Activated naive CD4-positive, alpha-beta T cell treated with anti-CD3 and anti-CD28 coated beads for 36 hours (primary cell): ENCODE results near the gene NOXO1. TPM values are rescaled to one million over a fixed set of nuclear protein-coding genes. Genes with fewer than 3 reads are reported as not detected.

Experiments
- CTCF ChIA-PET: fragments of 350-600 bp; sonication (Branson Sonifier 250); formaldehyde crosslinking; loops from one replicate; lab custom pipeline; 2021; ENCODE audit warnings: antibody characterized with exemption; lab: Charles Lee
- DNase-seq: peaks from one replicate; pipeline ENCODE4 v3.0.0-alpha.2; 2020
- H3K27ac Mint-ChIP-seq: one replicate; pipeline ENCODE4 v1.8.0; 2021; ENCODE audit warnings: mild to moderate bottlenecking, mixed read lengths
- H3K27me3 Mint-ChIP-seq: one replicate; pipeline ENCODE4 v1.8.0; 2021; ENCODE audit warnings: low read depth, mixed read lengths
- H3K36me3 Mint-ChIP-seq: one replicate; pipeline ENCODE4 v1.8.0; 2021; ENCODE audit warnings: low read depth, mixed read lengths
- H3K4me1 Mint-ChIP-seq: one replicate; pipeline ENCODE4 v1.8.0; 2021; ENCODE audit warnings: low read depth, mixed read lengths
- H3K4me3 Mint-ChIP-seq: one replicate; pipeline ENCODE4 v1.8.0; 2021; ENCODE audit warnings: mild to moderate bottlenecking, moderate library complexity, mixed read lengths
- H3K9me3 Mint-ChIP-seq: one replicate; pipeline ENCODE4 v1.8.0; 2021; ENCODE audit warnings: mixed read lengths
- intact Hi-C: fragments of 100-400 bp; cut with micrococcal nuclease; formaldehyde crosslinking; loops from one replicate; pipeline ENCODE4 v1.15.1; 2023
- total RNA-seq, 2 experiments: library from RNA; stranded (reverse); gene quantifications; one replicate each; pipeline ENCODE4 v1.2.3, GENCODE V29; 2021

Gene NOXO1
- total RNA-seq, 2 experiments from 2014 or later: not detected

DNA sequence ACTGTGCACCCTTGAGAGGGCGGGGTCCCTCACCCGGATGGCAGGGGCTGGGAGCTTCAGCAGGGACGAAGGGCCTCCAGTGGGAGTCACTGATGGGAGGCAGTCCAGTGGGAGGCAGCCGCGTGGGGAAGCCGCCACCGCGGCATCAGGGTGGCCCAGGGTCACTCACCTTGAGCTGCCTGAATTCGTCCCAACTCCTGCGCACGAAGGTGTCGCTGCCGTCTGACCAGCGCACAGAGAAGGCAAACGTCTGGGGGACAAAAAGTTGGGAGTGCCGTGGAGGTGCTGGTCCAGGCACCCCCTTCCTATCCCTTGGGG lies 540 bp downstream of the NOXO1 start:
- H3K36me3 Mint-ChIP-seq: peaks cover 16% of the 10 kb centered on the region

DNA sequence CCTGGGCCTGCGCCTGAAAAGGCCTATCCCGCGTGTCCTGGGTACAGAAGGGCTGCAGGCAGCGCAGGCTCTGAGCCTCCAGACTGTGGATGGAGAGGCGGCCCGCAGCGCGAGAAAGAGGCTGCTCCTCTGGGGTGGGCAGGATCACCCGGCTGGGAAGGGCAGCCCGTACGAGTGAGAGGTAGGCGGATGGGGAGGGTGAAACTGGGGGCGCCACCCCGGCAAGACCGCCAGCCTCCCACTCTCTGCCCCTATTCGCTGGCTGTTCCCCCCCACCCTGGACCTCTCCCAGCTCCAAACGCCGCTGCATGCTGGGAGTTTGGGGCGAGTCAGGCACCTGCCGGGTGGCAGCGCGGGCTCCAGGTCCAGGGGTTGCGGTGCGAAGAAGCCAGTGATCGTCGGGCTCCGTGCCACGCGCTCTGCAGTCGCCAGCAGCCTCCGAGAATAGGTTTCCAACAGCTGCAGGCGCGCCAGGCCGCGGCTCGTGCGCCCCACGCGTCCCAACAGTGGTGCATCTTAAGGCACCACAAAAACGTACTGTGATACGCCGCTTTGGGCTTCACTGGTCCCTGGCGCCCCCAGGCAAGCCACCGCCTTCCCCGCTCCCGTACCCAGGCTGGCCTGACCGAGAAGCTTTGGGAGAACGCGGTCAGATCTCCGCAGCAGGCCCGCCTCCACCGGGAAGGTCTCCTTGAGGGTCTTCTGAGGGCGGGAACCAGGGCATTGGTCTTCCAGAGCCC lies 1.1 kb downstream of the NOXO1 start:
- H3K27ac Mint-ChIP-seq: no peak overlapping the region
- H3K4me3 Mint-ChIP-seq: no peak overlapping the region
- no peaks in the 10 kb centered on the region for H3K9me3 Mint-ChIP-seq
- intact Hi-C loops: no loop called here
- peaks cover 9% of the 10 kb centered on the region for H3K4me1 Mint-ChIP-seq
- peaks cover 22% of the 10 kb centered on the region for H3K27me3 Mint-ChIP-seq
- peaks cover 18% of the 10 kb centered on the region for H3K36me3 Mint-ChIP-seq
- CTCF ChIA-PET: no interaction called here
- DNase-seq: no peak

More for the DNA sequence above, 540 bp downstream of the NOXO1 start:
- intact Hi-C loops: no loop called here
- Mint-ChIP-seq H3K4me1 (peaks cover 10% of the 10 kb centered on the region), H3K27me3 (peaks cover 22% of the 10 kb centered on the region), H3K4me3 (no peak overlapping the region), H3K9me3 (no peaks in the 10 kb centered on the region), H3K27ac (no peak overlapping the region)
- CTCF ChIA-PET: no interaction called here
- no peak for DNase-seq

DNA sequence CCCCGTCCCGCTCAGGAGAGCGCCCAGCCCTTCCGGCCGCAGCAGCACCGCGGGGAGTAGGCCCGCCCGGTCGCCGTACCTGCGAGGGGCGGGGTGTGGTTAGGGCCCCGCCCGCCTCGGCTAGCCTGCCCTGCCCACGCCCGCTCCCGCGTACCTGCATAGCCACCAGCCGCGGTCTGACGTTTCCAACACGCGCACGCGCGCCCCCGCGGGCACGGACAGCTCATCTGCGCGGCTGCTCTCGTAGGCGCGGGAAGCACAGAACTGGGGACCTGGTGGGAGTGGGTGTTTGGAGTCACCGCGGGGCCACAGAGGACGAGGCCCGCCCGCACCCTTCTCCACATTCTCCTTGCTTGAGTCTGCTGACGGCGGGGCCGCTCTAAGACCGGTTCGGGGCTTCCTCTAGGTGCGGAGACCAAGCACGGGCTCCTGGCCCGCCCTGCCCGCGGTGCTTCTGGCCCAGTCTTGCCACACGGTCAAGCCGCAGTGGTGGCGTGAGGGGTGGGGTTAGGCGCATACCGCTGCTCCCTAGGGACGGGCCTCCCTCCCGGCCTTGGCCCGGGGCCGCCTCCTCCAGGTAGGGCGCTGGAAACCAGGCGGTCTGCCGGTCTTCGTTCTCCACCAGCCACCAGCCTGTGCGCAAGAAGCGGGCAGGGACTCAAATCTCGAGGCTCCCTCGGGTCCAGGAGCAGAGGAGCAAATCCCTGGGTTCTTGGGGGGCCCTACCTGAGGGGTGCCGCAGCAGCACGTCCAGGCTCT lies 1.8 kb downstream of the NOXO1 start:
- peaks cover 24% of the 10 kb centered on the region for H3K36me3 Mint-ChIP-seq
- CTCF ChIA-PET: no interaction called here
- H3K4me1 Mint-ChIP-seq: peaks cover 2% of the 10 kb centered on the region
- DNase-seq: no peak
- intact Hi-C loops: no loop called here
- H3K4me3 Mint-ChIP-seq: no peak overlapping the region
- H3K27me3 Mint-ChIP-seq: peaks cover 22% of the 10 kb centered on the region
- H3K9me3 Mint-ChIP-seq: no peaks in the 10 kb centered on the region
- H3K27ac Mint-ChIP-seq: no peak overlapping the region

GRCh38 chr16:1978476-1979120 lies 2.7 kb downstream of the NOXO1 start:
- intact Hi-C loops: no loop called here
- Mint-ChIP-seq H3K4me1 (peaks cover 2% of the 10 kb centered on the region), H3K27ac (no peak overlapping the region), H3K27me3 (peaks cover 22% of the 10 kb centered on the region), H3K36me3 (peaks cover 29% of the 10 kb centered on the region), H3K9me3 (no peaks in the 10 kb centered on the region), H3K4me3 (no peak overlapping the region)
- no peak for DNase-seq
- CTCF ChIA-PET: no interaction called here

DNA sequence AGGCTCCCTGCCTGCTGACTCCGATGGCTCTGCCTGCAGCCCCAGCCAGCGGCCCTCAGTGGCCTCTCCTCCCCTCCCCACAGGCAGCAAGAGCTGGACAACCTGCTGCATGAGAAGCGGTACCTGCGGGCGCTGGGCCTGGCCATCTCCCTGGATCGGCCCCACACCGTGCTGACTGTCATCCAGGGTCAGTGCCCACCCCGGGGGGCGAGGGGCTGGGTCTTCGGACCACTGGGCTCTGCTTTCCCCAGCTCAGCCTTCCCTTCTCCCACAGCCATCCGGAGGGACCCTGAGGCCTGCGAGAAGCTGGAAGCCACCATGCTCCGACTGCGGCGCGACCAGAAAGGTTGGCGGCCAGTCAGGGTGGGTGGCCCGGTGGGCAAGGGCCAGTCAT lies 3.4 kb downstream of the NOXO1 start:
- Mint-ChIP-seq H3K36me3 (peaks cover 29% of the 10 kb centered on the region), H3K27ac (no peak overlapping the region), H3K4me1 (peaks cover 7% of the 10 kb centered on the region), H3K9me3 (no peaks in the 10 kb centered on the region), H3K4me3 (no peak overlapping the region), H3K27me3 (peaks cover 18% of the 10 kb centered on the region)
- CTCF ChIA-PET: no interaction called here
- no peak for DNase-seq
- intact Hi-C loops: no loop called here

DNA sequence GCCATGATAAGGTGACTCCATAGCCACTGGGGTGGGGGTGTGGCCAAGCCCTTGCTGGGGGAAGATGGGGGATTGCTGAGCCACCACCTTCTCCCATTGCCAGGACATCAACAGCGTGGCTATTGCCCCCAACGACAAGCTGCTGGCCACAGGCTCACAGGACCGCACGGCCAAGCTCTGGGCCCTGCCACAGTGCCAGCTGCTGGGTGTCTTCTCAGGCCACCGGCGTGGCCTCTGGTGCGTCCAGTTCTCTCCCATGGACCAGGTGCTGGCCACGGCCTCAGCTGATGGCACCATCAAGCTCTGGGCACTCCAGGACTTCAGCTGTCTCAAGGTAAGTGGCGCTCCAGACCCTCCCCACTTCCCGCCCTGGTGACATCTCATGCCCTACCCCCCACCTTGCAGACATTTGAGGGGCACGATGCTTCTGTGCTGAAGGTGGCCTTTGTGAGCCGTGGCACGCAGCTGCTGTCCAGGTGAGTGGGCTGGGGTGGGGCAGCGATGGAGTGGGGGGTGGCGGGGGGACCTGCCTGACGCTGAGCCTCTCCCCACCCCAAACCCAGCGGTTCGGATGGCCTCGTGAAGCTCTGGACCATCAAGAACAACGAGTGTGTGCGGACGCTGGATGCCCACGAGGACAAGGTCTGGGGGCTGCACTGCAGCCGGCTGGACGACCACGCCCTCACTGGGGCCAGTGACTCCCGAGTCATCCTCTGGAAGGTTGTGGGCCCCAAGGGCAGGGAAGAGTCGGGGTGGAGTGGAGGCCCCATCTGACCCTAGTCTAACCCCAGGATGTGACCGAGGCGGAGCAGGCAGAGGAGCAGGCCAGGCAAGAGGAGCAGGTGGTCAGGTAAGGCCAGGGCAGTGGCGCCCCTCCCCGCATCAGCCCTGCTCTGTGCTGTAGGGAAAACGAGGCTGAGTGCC lies 4.1 kb downstream of the NOXO1 start:
- Mint-ChIP-seq H3K27ac (no peak overlapping the region), H3K9me3 (no peaks in the 10 kb centered on the region), H3K4me3 (no peak overlapping the region), H3K4me1 (peaks cover 10% of the 10 kb centered on the region), H3K27me3 (peaks cover 12% of the 10 kb centered on the region), H3K36me3 (peaks cover 29% of the 10 kb centered on the region)
- intact Hi-C loops: no loop called here
- DNase-seq: no peak
- CTCF ChIA-PET: interaction anchor here (0.5 kb wide), 1 partner anchor 1626 kb away, joined by 3 read pairs; no protein-coding TSS in a partner anchor

DNA sequence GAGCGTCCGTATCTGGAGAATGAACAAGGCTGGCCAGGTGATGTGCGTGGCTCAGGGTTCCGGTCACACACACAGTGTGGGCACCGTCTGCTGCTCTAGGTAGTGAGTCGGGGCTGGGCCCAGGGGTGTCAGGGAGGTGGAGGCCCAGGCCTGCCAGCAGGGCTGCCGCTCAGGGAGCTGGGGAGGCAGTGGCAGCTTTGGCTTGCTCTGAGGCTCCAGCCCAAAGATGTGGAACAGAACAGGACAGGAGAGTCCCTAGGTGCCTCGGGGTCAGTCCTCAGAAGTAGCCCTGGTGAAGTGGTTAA lies 5.1 kb downstream of the NOXO1 start:
- H3K36me3 Mint-ChIP-seq: peaks cover 34% of the 10 kb centered on the region
- CTCF ChIA-PET: no interaction called here
- peaks cover 5% of the 10 kb centered on the region for H3K27me3 Mint-ChIP-seq
- no peak for DNase-seq
- H3K27ac Mint-ChIP-seq: no peak overlapping the region
- H3K9me3 Mint-ChIP-seq: no peaks in the 10 kb centered on the region
- intact Hi-C loops: no loop called here
- peaks cover 19% of the 10 kb centered on the region for H3K4me1 Mint-ChIP-seq
- H3K4me3 Mint-ChIP-seq: no peak overlapping the region

DNA sequence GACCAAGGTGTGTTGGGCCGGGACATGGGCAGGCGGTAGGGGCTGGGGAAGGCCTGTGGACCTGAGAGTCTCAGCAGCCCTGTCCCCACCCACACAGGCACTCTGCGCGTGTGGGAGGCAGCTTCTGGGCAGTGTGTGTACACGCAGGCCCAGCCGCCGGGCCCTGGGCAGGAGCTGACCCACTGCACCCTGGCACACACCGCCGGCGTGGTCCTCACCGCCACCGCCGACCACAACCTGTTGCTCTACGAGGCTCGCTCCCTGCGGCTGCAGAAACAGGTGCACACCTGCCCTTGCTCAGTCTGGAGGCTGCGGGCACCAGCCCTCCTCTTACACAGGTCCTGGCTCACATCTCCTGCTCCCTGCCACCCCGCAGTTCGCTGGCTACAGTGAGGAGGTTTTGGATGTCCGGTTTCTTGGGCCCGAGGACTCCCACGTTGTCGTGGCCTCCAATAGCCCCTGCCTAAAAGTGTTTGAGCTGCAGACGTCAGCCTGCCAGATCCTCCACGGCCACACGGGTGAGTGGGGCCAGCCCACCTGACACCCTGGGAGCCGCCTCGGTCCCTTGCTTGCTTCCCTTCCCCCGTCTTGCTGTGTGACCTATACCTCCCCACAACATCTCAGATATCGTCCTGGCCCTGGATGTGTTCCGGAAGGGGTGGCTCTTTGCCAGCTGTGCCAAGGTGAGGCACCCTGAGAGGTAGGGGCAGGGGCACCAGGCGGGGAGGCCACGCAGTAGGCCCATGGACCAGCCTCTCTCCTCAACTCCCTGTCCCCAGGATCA lies 5.6 kb downstream of the NOXO1 start:
- CTCF ChIA-PET: interaction anchor here (1.0 kb wide), 1 partner anchor 9 kb away, joined by 3 read pairs; no protein-coding TSS in a partner anchor
- Mint-ChIP-seq H3K27me3 (peaks cover 3% of the 10 kb centered on the region), H3K9me3 (no peaks in the 10 kb centered on the region), H3K4me1 (peaks cover 24% of the 10 kb centered on the region), H3K4me3 (no peak overlapping the region), H3K27ac (no peak overlapping the region), H3K36me3 (peaks cover 34% of the 10 kb centered on the region)
- DNase-seq: no peak
- intact Hi-C loops: no loop called here

GRCh38 chr16:1974157-1975070 lies 6.9 kb downstream of the NOXO1 start:
- intact Hi-C loops: no loop called here

DNA sequence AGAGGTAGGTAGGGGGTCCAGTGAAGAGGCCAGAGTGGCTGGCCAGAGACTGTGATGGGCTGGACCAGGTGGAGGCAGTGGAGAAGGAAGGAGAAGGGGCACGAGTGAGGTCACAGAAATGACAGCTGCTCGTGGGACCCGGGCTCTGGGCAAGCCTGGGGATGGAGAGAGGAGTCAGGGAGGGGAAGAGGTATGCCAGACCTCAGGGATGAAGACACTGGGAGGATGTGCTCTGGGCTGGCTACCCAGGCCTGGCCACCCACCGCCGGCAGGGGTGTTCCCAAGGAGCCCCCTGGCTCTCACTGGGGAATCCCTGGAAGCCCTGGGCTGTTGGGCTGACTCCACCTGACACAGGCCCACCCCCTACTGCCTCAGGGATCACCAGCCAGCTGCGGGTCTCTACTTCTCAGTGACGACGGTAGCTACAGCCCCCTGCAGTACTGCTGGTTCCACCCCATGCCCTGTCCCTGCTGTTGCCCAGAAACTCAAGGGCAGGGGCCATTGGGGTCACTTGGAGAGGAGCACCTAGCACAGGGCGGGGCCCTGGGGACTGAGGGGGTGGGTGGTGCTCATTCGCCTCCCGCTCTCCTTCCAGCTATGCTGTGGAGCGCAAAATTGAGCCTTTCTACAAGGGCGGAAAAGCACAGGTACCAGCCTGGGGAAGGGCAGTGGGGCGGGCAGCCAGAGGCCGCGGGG lies 7.7 kb downstream of the NOXO1 start:
- Mint-ChIP-seq H3K27ac (no peak overlapping the region), H3K4me1 (peaks cover 28% of the 10 kb centered on the region), H3K27me3 (no peaks in the 10 kb centered on the region), H3K9me3 (no peaks in the 10 kb centered on the region), H3K36me3 (peaks cover 31% of the 10 kb centered on the region), H3K4me3 (peak overlapping the region; percentile 91)
- no peak for DNase-seq
- intact Hi-C loops: no loop called here
- CTCF ChIA-PET: no interaction called here

More at GRCh38 chr16:1974157-1975070, 6.9 kb downstream of the NOXO1 start:
- peaks cover 33% of the 10 kb centered on the region for H3K36me3 Mint-ChIP-seq
- no peaks in the 10 kb centered on the region for H3K9me3 Mint-ChIP-seq
- H3K27me3 Mint-ChIP-seq: no peaks in the 10 kb centered on the region
- DNase-seq: no peak
- no peak overlapping the region for H3K27ac Mint-ChIP-seq
- H3K4me3 Mint-ChIP-seq: peak overlapping the region; percentile 38
- CTCF ChIA-PET: no interaction called here
- H3K4me1 Mint-ChIP-seq: peaks cover 28% of the 10 kb centered on the region
